ENCODE results near the gene FLT1. TPM values are rescaled to one million over a fixed set of nuclear protein-coding genes. Genes with fewer than 3 reads are reported as not detected.

Gene FLT1
- total RNA-seq, 1 donor from 2014 or later: 32.4 TPM

DNA sequence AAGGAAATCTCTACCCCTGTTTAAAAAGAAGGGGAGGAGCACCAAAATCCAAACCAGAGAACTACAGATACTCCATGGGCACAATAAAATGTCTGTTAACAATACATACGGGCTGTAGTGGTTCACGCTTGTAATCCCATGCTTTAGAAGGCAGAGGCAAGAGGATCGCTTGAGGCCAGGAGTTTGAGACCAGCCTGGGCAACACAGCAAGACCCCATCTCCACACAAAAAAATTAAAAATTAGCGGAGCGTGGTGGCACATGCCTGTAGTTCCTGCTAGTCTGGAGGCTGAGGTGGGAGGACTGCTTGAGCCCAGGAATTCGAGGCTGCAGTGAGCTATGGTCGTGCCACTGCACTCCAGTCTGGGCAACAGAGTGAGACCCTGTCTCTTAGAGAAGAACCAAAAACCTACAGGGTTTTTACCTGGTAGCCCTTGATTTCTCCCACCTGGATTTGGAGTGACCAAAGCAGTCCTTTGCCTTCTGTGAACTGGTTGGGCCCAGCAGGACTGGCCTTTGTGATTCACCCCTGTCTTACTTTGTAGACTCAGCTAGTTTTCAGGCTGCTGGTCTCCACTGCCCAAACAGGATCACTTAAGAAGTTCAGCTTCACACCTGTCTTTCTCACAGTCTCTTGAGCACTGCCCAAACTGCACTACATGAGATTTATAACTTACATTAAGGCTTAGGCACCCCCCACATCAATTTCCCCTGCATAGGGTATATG is 38.7 kb upstream of the FLT1 start:
- intact Hi-C loops (cut with micrococcal nuclease): loop anchor here (2.0 kb wide), 1 partner anchor 77 kb away; no protein-coding TSS in a partner anchor
- Mint-ChIP-seq H3K9me3 (no peaks in the 10 kb centered on the region), H3K27ac (no peak overlapping the region), H3K4me3 (ENCODE audit: low read depth) (no peak overlapping the region), H3K27me3 (ENCODE audit: low read depth) (peaks cover 21% of the 10 kb centered on the region), H3K36me3 (ENCODE audit: low read depth) (no peaks in the 10 kb centered on the region), H3K4me1 (ENCODE audit: low read depth) (peaks cover 1% of the 10 kb centered on the region)
- no peak for DNase-seq (ENCODE audit: low spot score)

DNA sequence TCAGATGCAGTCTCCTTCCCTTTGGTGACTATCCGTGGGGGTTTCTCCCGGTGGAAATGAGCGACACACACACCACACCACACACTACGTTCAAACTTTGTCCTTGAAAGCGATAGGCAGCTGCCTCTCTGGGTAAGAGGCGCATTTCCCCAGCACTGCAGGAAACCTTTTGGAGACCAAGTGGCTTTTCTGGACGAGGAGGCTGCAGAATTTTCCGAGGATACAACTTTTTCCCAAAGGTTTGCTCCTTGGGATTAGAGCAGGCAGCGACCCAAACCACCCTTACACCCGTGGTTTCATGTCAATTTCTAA is 38.2 kb upstream of the FLT1 start:
- no peaks in the 10 kb centered on the region for H3K9me3 Mint-ChIP-seq
- H3K4me1 Mint-ChIP-seq (ENCODE audit: low read depth): no peaks in the 10 kb centered on the region
- intact Hi-C loops (cut with micrococcal nuclease): loop anchor here (2.0 kb wide), 1 partner anchor 78 kb away; no protein-coding TSS in a partner anchor
- no peak overlapping the region for H3K27ac Mint-ChIP-seq
- no peaks in the 10 kb centered on the region for H3K36me3 Mint-ChIP-seq (ENCODE audit: low read depth)
- H3K4me3 Mint-ChIP-seq (ENCODE audit: low read depth): peak overlapping the region; percentile 49
- H3K27me3 Mint-ChIP-seq (ENCODE audit: low read depth): peaks cover 23% of the 10 kb centered on the region
- DNase-seq (ENCODE audit: low spot score): no peak

DNA sequence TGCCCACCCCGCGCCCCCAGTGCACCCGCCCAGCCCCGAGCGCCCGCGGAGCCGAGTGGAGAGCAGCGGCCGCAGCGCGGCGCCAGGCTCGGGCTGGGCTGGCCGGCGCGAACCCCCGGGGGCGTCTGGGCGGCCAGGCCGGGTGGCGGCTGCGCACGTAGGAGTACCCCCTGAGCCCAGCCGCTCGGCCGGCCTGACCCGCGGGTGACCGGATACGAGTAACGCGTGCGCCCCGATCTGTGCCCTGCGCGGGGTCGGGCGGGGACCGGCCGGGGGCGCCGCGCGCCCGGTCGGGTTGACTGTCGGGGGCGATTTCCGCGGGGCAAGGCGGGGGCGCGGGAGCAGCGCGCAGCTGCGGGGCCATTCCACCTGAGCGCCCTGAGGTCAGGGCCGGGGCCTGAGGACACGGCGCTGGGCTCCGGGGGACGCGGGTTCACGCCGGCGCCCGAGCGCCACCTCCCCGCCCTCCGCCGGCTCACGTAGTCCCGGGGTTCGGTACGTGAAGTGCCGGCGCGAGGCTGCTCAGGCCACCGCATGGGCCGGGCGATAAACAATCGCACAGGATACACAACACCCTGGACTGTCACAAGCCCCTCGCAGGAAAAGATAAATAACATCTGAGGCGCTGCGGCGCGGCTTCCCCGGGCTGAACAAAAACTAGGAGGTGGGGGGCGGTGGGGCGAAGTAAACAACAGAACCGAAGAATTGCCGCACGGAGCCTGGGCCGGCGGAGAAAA is 37.6 kb upstream of the FLT1 start:
- no peak for DNase-seq (ENCODE audit: low spot score)
- H3K27me3 Mint-ChIP-seq (ENCODE audit: low read depth): peaks cover 28% of the 10 kb centered on the region
- H3K27ac Mint-ChIP-seq: no peak overlapping the region
- peak overlapping the region; percentile 49 for H3K4me3 Mint-ChIP-seq (ENCODE audit: low read depth)
- no peaks in the 10 kb centered on the region for H3K36me3 Mint-ChIP-seq (ENCODE audit: low read depth)
- intact Hi-C loops (cut with micrococcal nuclease): loop anchor here (2.0 kb wide), 1 partner anchor 78 kb away; no protein-coding TSS in a partner anchor
- no peaks in the 10 kb centered on the region for H3K9me3 Mint-ChIP-seq
- H3K4me1 Mint-ChIP-seq (ENCODE audit: low read depth): no peaks in the 10 kb centered on the region

DNA sequence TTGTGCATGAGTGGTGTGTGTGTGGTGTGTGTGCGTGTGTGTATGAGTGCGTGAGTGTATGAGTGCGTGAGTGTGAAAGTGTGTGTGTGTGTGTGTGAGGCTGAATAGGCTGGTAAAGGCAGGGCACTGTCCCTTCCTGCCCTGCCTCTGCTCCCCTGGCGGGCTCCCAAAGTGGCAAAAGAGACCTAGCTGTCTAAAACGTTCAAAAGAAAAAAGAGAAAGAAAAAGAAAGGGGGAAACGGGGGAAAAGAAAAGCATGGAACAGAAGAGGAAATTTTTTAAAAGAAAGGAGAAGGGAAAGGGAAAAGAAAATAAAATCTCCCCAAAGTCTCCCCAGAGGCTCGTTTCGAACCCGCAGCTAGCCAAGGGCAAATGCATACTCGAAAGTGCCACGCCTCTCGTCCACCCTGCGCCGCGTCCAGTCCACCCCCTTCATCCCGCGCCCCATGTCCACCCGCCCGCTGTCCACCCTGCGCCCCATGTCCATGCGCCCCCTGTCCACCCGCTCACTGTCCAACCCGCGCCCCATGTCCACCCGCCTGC is 37.0 kb upstream of the FLT1 start:
- H3K27me3 Mint-ChIP-seq (ENCODE audit: low read depth): peaks cover 29% of the 10 kb centered on the region
- DNase-seq (ENCODE audit: low spot score): no peak
- no peak overlapping the region for H3K4me3 Mint-ChIP-seq (ENCODE audit: low read depth)
- no peaks in the 10 kb centered on the region for H3K4me1 Mint-ChIP-seq (ENCODE audit: low read depth)
- intact Hi-C loops (cut with micrococcal nuclease): loop anchor here (2.0 kb wide), 1 partner anchor 79 kb away; no protein-coding TSS in a partner anchor
- H3K36me3 Mint-ChIP-seq (ENCODE audit: low read depth): no peaks in the 10 kb centered on the region
- H3K27ac Mint-ChIP-seq: no peak overlapping the region
- H3K9me3 Mint-ChIP-seq: no peaks in the 10 kb centered on the region

DNA sequence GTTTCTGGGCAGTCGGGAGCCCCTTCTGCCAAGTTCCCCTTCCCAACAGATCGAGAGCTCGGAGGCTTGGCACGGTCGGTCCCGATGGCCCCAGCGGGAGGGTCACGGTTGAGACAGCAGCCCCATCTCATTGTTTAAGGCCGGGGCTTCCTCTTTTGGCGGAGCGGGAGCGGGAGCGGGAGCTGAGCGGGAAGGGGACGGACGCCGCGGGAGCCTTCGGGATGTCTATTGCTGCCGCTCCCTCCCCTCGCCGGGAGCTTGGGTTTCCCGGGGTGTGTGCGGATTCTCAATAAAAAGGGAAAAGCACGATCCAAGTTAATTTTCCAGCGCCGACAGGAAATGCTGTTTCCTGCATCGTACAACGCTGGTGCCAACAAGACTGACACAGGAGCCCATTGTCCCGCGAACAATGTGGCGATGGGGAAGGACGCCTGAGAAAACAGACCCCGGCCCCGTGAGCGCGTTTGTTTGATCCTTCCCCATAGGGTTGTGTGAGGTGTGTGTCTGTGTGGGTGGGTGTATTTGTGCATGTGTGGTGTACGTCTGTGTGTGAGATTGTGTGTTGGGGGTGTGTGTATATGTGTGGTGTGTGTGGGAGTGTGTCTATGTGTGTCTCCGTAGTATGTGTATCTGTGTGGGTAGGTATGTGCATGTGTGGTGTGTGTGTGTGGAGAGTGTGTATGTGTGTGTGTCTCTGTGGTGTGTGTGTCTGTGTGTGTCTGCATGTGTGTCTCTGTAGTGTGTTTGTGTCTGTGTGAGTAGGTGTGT is 36.3 kb upstream of the FLT1 start:
- intact Hi-C loops (cut with micrococcal nuclease): no loop called here
- no peaks in the 10 kb centered on the region for H3K9me3 Mint-ChIP-seq
- no peaks in the 10 kb centered on the region for H3K4me1 Mint-ChIP-seq (ENCODE audit: low read depth)
- DNase-seq (ENCODE audit: low spot score): no peak
- H3K36me3 Mint-ChIP-seq (ENCODE audit: low read depth): no peaks in the 10 kb centered on the region
- peaks cover 29% of the 10 kb centered on the region for H3K27me3 Mint-ChIP-seq (ENCODE audit: low read depth)
- H3K27ac Mint-ChIP-seq: no peak overlapping the region
- H3K4me3 Mint-ChIP-seq (ENCODE audit: low read depth): no peak overlapping the region

DNA sequence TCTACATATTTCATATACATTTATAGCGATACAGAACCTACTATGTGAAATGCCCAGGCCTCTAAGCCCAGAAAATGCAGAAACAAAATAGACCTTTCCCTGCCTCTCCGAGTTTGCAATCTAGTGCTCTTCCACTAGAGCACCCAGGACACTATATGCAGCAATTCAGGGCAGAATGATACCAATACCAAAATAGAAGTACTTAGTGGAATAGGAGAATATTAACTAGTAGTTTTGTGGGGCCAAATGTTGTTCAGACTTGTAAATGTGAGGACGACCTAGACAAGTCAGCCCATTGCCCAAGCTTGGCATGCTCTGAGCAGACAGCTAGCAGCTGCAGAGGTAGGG is 35.8 kb upstream of the FLT1 start:
- no peak overlapping the region for H3K4me3 Mint-ChIP-seq (ENCODE audit: low read depth)
- no peaks in the 10 kb centered on the region for H3K4me1 Mint-ChIP-seq (ENCODE audit: low read depth)
- no peak for DNase-seq (ENCODE audit: low spot score)
- peaks cover 29% of the 10 kb centered on the region for H3K27me3 Mint-ChIP-seq (ENCODE audit: low read depth)
- no peak overlapping the region for H3K27ac Mint-ChIP-seq
- H3K36me3 Mint-ChIP-seq (ENCODE audit: low read depth): no peaks in the 10 kb centered on the region
- H3K9me3 Mint-ChIP-seq: no peaks in the 10 kb centered on the region
- intact Hi-C loops (cut with micrococcal nuclease): no loop called here

DNA sequence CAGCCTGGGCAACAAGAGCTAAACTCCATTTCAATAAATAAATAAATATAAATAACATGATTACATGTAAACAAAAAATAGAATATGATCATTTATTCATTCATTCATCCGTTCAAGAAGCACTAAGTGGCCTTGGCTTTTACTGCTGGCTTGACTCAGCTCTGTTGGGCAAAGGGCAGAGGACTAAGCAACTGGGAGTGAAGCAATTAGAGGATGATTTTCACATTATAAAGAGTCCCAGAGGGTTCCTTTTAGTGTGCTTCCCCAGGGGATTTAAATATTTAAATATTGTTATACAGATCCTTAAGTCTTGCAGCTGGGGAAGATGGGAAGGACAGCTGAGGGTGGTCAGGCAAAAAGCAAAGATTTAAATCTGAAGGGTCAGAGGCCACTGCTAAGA is 34.9 kb upstream of the FLT1 start:
- Mint-ChIP-seq H3K27me3 (ENCODE audit: low read depth) (peaks cover 29% of the 10 kb centered on the region), H3K4me3 (ENCODE audit: low read depth) (no peak overlapping the region), H3K4me1 (ENCODE audit: low read depth) (peaks cover 3% of the 10 kb centered on the region), H3K27ac (no peak overlapping the region), H3K9me3 (no peaks in the 10 kb centered on the region), H3K36me3 (ENCODE audit: low read depth) (no peaks in the 10 kb centered on the region)
- DNase-seq (ENCODE audit: low spot score): no peak
- intact Hi-C loops (cut with micrococcal nuclease): no loop called here

DNA sequence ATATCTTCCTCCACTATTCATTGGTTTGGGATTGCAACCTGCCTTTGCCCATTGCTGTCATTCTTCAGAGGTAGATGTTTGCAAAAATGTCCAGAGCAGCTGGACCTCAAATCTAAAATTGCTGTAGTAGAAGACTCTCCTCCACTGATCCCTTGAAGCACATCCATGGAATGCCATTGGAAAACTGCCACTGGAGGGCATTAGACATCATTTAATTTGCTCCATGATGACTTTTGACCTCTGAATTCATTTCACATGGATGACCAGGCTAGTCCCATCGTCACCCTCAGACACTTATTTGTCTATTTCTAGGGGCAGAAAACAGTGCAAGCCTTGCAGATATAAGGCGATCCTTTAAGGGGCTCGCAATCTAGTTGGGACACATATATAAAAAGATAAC is 33.9 kb upstream of the FLT1 start:
- Mint-ChIP-seq H3K27ac (no peak overlapping the region), H3K27me3 (ENCODE audit: low read depth) (peaks cover 24% of the 10 kb centered on the region), H3K4me3 (ENCODE audit: low read depth) (no peak overlapping the region), H3K36me3 (ENCODE audit: low read depth) (no peaks in the 10 kb centered on the region), H3K4me1 (ENCODE audit: low read depth) (peaks cover 6% of the 10 kb centered on the region), H3K9me3 (no peaks in the 10 kb centered on the region)
- intact Hi-C loops (cut with micrococcal nuclease): no loop called here
- DNase-seq (ENCODE audit: low spot score): no peak

DNA sequence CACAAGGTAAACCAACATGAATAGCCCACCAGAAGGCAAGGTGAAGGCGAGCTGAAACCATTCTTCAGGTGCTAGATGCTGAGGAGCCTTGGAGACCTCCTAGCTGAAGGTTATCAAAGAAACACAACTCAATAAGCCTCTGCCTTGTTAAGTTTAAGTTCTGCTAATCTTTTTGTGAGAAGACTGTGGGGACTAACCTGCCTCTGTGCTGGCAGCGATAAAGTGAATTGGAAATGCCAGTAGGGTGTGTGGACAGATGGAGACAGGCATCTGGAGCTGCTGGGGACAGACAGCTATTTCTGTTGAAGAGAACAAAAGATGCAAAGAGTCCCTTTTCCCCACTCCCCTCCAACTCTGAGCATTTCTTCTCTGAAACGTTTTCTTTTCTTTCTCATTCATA is 33.5 kb upstream of the FLT1 start:
- Mint-ChIP-seq H3K27ac (no peak overlapping the region), H3K4me3 (ENCODE audit: low read depth) (no peak overlapping the region), H3K9me3 (no peaks in the 10 kb centered on the region)

DNA sequence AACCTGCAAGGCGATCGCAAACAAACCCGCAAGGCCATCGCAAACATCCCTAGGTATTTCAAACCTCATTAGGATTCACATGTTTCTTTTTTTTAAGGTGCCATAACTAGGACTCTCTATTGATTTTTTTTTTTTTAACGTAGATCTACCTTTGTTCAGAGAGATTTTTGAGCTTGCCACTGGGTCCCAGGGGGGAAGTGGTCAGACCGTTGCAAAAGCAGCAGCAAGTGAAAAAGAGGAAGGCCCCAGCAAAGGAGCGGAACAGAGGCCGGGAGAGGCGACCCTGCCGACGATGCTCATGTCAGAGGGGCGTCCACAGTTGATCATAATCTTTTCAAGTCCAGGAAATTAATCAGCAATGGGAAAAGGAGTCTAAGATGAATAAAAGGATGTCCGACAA is 32.7 kb upstream of the FLT1 start:
- intact Hi-C loops (cut with micrococcal nuclease): no loop called here
- Mint-ChIP-seq H3K27me3 (ENCODE audit: low read depth) (peaks cover 13% of the 10 kb centered on the region), H3K4me1 (ENCODE audit: low read depth) (peaks cover 9% of the 10 kb centered on the region), H3K9me3 (no peaks in the 10 kb centered on the region), H3K4me3 (ENCODE audit: low read depth) (no peak overlapping the region), H3K27ac (no peak overlapping the region), H3K36me3 (ENCODE audit: low read depth) (no peaks in the 10 kb centered on the region)
- no peak for DNase-seq (ENCODE audit: low spot score)

More for the DNA sequence above, 33.5 kb upstream of the FLT1 start:
- Mint-ChIP-seq H3K36me3 (ENCODE audit: low read depth) (no peaks in the 10 kb centered on the region), H3K27me3 (ENCODE audit: low read depth) (peaks cover 21% of the 10 kb centered on the region), H3K4me1 (ENCODE audit: low read depth) (peaks cover 9% of the 10 kb centered on the region)
- intact Hi-C loops (cut with micrococcal nuclease): no loop called here
- no peak for DNase-seq (ENCODE audit: low spot score)

DNA sequence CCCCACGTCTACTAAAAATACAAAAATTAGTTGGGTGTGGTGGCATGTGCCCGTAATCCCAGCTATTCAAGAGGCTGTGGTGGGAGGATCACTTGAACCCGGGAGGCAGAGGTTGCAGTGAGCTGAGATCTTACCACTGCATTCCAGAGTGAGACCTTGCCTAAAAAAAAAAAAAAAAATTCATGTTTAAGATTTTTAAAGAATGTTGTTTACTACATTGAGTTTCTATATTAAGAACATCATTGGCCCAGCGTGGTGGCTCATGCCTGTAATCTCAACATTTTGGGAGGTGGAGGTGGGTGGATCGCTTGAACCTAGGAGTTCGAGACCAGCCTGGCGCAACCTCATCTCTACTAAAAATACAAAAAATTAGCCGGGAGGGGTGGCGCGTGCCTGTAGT is 31.9 kb upstream of the FLT1 start:
- H3K36me3 Mint-ChIP-seq (ENCODE audit: low read depth): no peaks in the 10 kb centered on the region
- peaks cover 15% of the 10 kb centered on the region for H3K27me3 Mint-ChIP-seq (ENCODE audit: low read depth)
- no peak for DNase-seq (ENCODE audit: low spot score)
- intact Hi-C loops (cut with micrococcal nuclease): no loop called here
- no peaks in the 10 kb centered on the region for H3K9me3 Mint-ChIP-seq
- H3K27ac Mint-ChIP-seq: no peak overlapping the region
- peaks cover 9% of the 10 kb centered on the region for H3K4me1 Mint-ChIP-seq (ENCODE audit: low read depth)
- no peak overlapping the region for H3K4me3 Mint-ChIP-seq (ENCODE audit: low read depth)

DNA sequence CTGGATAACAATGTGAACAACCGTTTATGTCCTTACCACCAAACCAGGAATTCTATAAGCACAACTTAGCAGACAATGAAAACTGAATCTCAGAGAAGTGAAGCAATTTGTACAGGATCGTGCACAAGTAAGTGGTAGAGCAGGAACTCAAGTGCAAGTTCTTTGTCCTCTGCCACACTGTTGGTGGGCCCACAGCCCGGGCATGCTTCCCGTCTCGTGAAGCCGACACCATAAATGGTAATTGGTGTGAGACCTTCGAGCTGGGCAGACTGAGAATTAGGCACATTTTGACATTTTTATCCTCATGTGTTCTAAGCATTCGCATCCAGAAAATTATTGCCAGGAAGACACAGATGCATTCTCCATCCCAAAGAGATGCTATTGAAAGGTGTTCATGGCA is 27.9 kb upstream of the FLT1 start:
- H3K36me3 Mint-ChIP-seq (ENCODE audit: low read depth): no peaks in the 10 kb centered on the region
- DNase-seq (ENCODE audit: low spot score): no peak
- peaks cover 9% of the 10 kb centered on the region for H3K4me1 Mint-ChIP-seq (ENCODE audit: low read depth)
- no peaks in the 10 kb centered on the region for H3K9me3 Mint-ChIP-seq
- H3K27me3 Mint-ChIP-seq (ENCODE audit: low read depth): peaks cover 16% of the 10 kb centered on the region
- no peak overlapping the region for H3K27ac Mint-ChIP-seq
- no peak overlapping the region for H3K4me3 Mint-ChIP-seq (ENCODE audit: low read depth)
- intact Hi-C loops (cut with micrococcal nuclease): no loop called here

DNA sequence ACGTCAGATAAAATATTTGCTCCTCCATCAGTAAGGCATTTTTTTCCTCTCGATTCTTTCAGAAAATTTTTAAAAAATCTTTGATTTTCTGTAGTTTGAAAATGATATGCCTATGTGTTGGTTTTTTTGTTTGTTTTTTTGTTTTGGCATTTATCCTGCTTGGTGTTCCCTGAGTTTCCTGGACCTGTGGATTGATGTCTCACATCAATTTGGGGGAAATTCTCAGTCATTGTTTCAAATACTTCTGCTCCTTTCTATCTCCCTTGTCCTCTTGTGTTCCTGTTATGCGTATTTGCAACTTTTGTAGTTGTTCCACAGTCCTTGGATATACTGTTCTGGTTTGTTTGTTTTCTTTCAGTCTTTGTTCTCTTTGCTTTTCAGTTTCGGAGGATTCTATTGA is 18.8 kb upstream of the FLT1 start:
- Mint-ChIP-seq H3K27ac (no peak overlapping the region), H3K4me1 (ENCODE audit: low read depth) (no peaks in the 10 kb centered on the region), H3K4me3 (ENCODE audit: low read depth) (no peak overlapping the region), H3K36me3 (ENCODE audit: low read depth) (no peaks in the 10 kb centered on the region), H3K27me3 (ENCODE audit: low read depth) (peaks cover 28% of the 10 kb centered on the region), H3K9me3 (no peaks in the 10 kb centered on the region)
- no peak for DNase-seq (ENCODE audit: low spot score)
- intact Hi-C loops (cut with micrococcal nuclease): no loop called here
